Keratinocyte (primary cell): ENCODE measurements around the gene GRIK4. TPM values are rescaled to one million over a fixed set of nuclear protein-coding genes. Genes with fewer than 3 reads are reported as not detected.

Experiments used
- DNase-seq: peaks from one replicate; pipeline ENCODE4 v3.0.0-alpha.2; 2011; ENCODE audit warnings: low read depth, missing footprints, low spot score
- FAIRE-seq: peaks from 2 replicates; lab custom pipeline; 2011; peaks lifted over from hg19 to GRCh38; lab: Jason Lieb, UNC
- H2AFZ ChIP-seq: 2 replicates; pipeline ENCODE4 v1.6.0; 2012; ENCODE audit warnings: low read length, control low read depth, inconsistent platforms; ENCODE audit not compliant: control insufficient read depth
- H3K27ac ChIP-seq: 2 replicates; pipeline ENCODE4 v1.5.1; 2011; ENCODE audit warnings: low read length; ENCODE audit not compliant: control insufficient read depth, insufficient read depth
- H3K27me3 ChIP-seq: 3 replicates; pipeline ENCODE4 v1.6.0; 2011; ENCODE audit warnings: low read length; ENCODE audit not compliant: control insufficient read depth, insufficient read depth; ENCODE audit errors: extremely low read depth
- H3K36me3 ChIP-seq, 2 experiments: 2 replicates in 1 of 2; 3 replicates in 1 of 2; pipeline ENCODE4 v1.5.1; 2011; ENCODE audit warnings: low read length in 2 of 2, mild to moderate bottlenecking in 1 of 2; ENCODE audit not compliant: control insufficient read depth in 2 of 2, insufficient read depth in 2 of 2; ENCODE audit errors: extremely low read depth in 1 of 2
- H3K4me1 ChIP-seq: 3 replicates; pipeline ENCODE4 v1.5.1; 2011; ENCODE audit warnings: low read length; ENCODE audit not compliant: control insufficient read depth, insufficient read depth; ENCODE audit errors: extremely low read depth
- H3K4me2 ChIP-seq: 3 replicates; pipeline ENCODE4 v1.6.0; 2011; ENCODE audit warnings: low read depth, low read length; ENCODE audit not compliant: control insufficient read depth, insufficient read depth; ENCODE audit errors: extremely low read depth
- H3K4me3 ChIP-seq, 3 experiments: fragments of 200-600 bp in 1 of 3; sonication (generic) in 1 of 3; 2 replicates in 2 of 3; 3 replicates in 1 of 3; pipeline ENCODE4 v1.5.1; 2011 to 2016; ENCODE audit warnings: low read length in 3 of 3, mild to moderate bottlenecking in 3 of 3, control low read depth in 2 of 3, inconsistent platforms in 1 of 3, low read depth in 1 of 3, mixed read lengths in 1 of 3, mixed run types in 1 of 3, moderate library complexity in 1 of 3; ENCODE audit not compliant: control insufficient read depth in 2 of 3, insufficient read depth in 2 of 3; ENCODE audit errors: extremely low read depth in 1 of 3
- H3K79me2 ChIP-seq: 2 replicates; pipeline ENCODE4 v1.6.0; 2012; ENCODE audit warnings: low read length; ENCODE audit not compliant: control insufficient read depth, insufficient read depth
- H3K9ac ChIP-seq: 3 replicates; pipeline ENCODE4 v1.6.0; 2011; ENCODE audit warnings: low read length; ENCODE audit not compliant: control insufficient read depth, insufficient read depth; ENCODE audit errors: extremely low read depth
- H3K9me1 ChIP-seq: 3 replicates; pipeline ENCODE4 v1.6.0; 2011; ENCODE audit warnings: low read length; ENCODE audit not compliant: control insufficient read depth, insufficient read depth; ENCODE audit errors: extremely low read depth
- H3K9me3 ChIP-seq: 2 replicates; pipeline ENCODE4 v1.5.1; 2012; ENCODE audit warnings: low read depth, low read length; ENCODE audit not compliant: control insufficient read depth
- H4K20me1 ChIP-seq: 3 replicates; pipeline ENCODE4 v1.6.0; 2011; ENCODE audit warnings: low read length; ENCODE audit not compliant: control insufficient read depth, insufficient read depth; ENCODE audit errors: extremely low read depth
- EZH2 ChIP-seq: IDR thresholded peaks from one replicate; pipeline ENCODE4 v1.6.1; 2012; ENCODE audit warnings: inconsistent platforms, mild to moderate bottlenecking, low read length, moderate library complexity
- dilution Hi-C: fragments of 300-500 bp; cut with MboI; formaldehyde crosslinking; loops from one replicate; pipeline ENCODE4 v1.7.0; 2020; ENCODE audit warnings: low sequenced_read_pairs; ENCODE audit not compliant: extremely low pct_ligation_motif_present
- polyA plus RNA-seq, 5 experiments: library from polyadenylated mRNA; depleted of rRNA in 3 of 5; stranded (reverse) in 3 of 5; stranded (forward) in 1 of 5; unstranded in 1 of 5; fragments of >200 nt; gene quantifications; 1 replicate in 1 of 5; 2 replicates in 3 of 5; 3 replicates in 1 of 5; pipeline versions ENCODE4 v1.2.1 to v1.2.3, GENCODE V29; 2011 to 2012; ENCODE audit warnings: missing spikeins in 2 of 5, low read depth in 1 of 5, low replicate concordance in 1 of 5
- TF ChIP-seq, protein P1 (sequence below), 3 experiments: IDR thresholded peaks in 1 of 3; conservative IDR thresholded peaks in 1 of 3; optimal IDR thresholded peaks in 1 of 3; 2 replicates in 2 of 3; 3 replicates in 1 of 3; pipeline versions ENCODE3 to v1.5.1; 2011; ENCODE audit warnings: low read length in 3 of 3, mild to moderate bottlenecking in 3 of 3, moderate library complexity in 2 of 3, control low read depth in 1 of 3, inconsistent platforms in 1 of 3; ENCODE audit not compliant: insufficient read depth in 2 of 3; ENCODE audit errors: extremely low read depth in 1 of 3

GRIK4 gene
- polyA plus RNA-seq, 1 donor (not counting 4 experiments of a cell fraction or from before 2014, with no cell fraction given), result not detected

DNA sequence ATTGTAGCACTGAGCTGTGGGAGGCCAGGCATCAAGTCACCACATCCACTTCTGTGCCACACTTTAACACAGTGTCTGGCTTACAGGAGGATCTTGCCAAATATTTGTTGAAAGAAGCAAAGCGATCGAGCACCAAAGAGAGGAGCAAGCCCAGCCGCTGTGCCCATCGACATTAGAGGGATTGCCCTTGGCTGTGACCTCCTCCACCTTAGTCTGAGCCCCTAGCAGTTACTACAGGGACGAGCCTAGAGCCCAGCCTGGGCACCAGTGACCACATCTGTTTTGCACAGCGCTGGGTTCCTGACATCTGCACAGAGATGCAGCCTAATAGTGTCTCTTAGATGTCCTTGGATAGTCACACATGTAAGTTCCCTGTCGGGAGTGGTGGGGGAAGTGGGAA, 17.7 kb downstream of the GRIK4 start:
- no peaks in the 10 kb centered on the region for H3K79me2 ChIP-seq
- H2AFZ ChIP-seq, result no peak overlapping the region
- H3K4me2 ChIP-seq, result no peak overlapping the region
- H3K36me3 ChIP-seq, result no peaks in the 10 kb centered on the region
- H3K9me3 ChIP-seq, result no peaks in the 10 kb centered on the region
- H3K27me3 ChIP-seq, result peaks cover 24% of the 10 kb centered on the region
- DNase-seq, result no peak
- no peaks in the 10 kb centered on the region for H3K4me1 ChIP-seq
- no peak overlapping the region for H3K27ac ChIP-seq
- no peaks in the 10 kb centered on the region for H4K20me1 ChIP-seq
- FAIRE-seq, result no peak
- dilution Hi-C loops, result no loop called here
- H3K9ac ChIP-seq, result no peak overlapping the region
- H3K4me3 ChIP-seq, result no peak overlapping the region
- H3K9me1 ChIP-seq, result no peaks in the 10 kb centered on the region
- TF ChIP-seq EZH2, result no peak
- TF ChIP-seq, protein P1, sequence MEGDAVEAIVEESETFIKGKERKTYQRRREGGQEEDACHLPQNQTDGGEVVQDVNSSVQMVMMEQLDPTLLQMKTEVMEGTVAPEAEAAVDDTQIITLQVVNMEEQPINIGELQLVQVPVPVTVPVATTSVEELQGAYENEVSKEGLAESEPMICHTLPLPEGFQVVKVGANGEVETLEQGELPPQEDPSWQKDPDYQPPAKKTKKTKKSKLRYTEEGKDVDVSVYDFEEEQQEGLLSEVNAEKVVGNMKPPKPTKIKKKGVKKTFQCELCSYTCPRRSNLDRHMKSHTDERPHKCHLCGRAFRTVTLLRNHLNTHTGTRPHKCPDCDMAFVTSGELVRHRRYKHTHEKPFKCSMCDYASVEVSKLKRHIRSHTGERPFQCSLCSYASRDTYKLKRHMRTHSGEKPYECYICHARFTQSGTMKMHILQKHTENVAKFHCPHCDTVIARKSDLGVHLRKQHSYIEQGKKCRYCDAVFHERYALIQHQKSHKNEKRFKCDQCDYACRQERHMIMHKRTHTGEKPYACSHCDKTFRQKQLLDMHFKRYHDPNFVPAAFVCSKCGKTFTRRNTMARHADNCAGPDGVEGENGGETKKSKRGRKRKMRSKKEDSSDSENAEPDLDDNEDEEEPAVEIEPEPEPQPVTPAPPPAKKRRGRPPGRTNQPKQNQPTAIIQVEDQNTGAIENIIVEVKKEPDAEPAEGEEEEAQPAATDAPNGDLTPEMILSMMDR (optimal IDR thresholded peaks at IDR 0.05 in 1 of 3, IDR thresholded peaks at IDR 0.05 in 1 of 3, conservative IDR thresholded peaks at IDR 0.05 in 1 of 3; ENCODE audit: extremely low read depth in 1 of 3, insufficient read depth in 2 of 3, low read length in 3 of 3), result no peak

GRCh38 chr11:120529911-120530310, 18.4 kb downstream of the GRIK4 start:
- H3K79me2 ChIP-seq, result no peaks in the 10 kb centered on the region
- no peaks in the 10 kb centered on the region for H3K9me1 ChIP-seq
- no peaks in the 10 kb centered on the region for H3K4me1 ChIP-seq
- H3K9ac ChIP-seq, result no peak overlapping the region
- TF ChIP-seq, protein P1 (optimal IDR thresholded peaks at IDR 0.05 in 1 of 3, IDR thresholded peaks at IDR 0.05 in 1 of 3, conservative IDR thresholded peaks at IDR 0.05 in 1 of 3; ENCODE audit: extremely low read depth in 1 of 3, insufficient read depth in 2 of 3, low read length in 3 of 3), result no peak
- TF ChIP-seq EZH2, result no peak
- DNase-seq, result no peak
- H3K27me3 ChIP-seq, result peaks cover 29% of the 10 kb centered on the region
- H4K20me1 ChIP-seq, result no peaks in the 10 kb centered on the region
- H3K9me3 ChIP-seq, result no peaks in the 10 kb centered on the region
- no peak overlapping the region for H2AFZ ChIP-seq
- FAIRE-seq, result no peak
- dilution Hi-C loops, result no loop called here
- no peak overlapping the region for H3K4me2 ChIP-seq
- no peak overlapping the region for H3K27ac ChIP-seq
- H3K36me3 ChIP-seq, result no peaks in the 10 kb centered on the region
- H3K4me3 ChIP-seq, result no peak overlapping the region
